Measurements from ENCODE around the gene LTA.
"Not testable (repeated sequence)": the region's sequence is repeated elsewhere in the genome, so short reads cannot be mapped to it uniquely, and the experiment has no call there.

The LTA gene

DNA sequence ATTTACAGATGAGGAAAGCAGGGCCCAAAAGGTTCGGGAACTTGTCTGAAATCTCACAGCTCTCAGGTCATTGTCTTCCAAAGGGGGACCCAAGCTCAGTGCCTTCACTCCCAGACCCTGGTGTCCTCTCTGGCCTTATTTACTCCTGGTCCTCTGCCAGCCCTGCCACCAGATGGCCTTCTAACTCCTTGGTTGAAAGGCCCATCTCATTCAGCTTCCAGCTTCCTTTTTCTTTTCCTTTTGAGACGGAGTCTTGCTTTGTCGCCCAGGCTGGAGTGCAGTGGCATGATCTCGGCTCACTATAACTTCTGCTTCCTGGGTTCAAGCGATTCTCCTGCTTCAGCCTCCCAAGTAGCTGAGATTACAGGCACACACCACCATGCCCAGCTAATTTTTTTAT lies 20.7 kb upstream of the LTA start:
- peak overlapping the region; percentile 21 for H3K4me3 Mint-ChIP-seq
- H3K27me3 Mint-ChIP-seq (ENCODE audit: low read depth); H3K9me3 Mint-ChIP-seq: not testable (repeated sequence)
- peak overlapping the region; percentile 41 for H3K27ac Mint-ChIP-seq
- peaks cover 33% of the 10 kb centered on the region for H3K4me1 Mint-ChIP-seq (ENCODE audit: low read depth)
- peaks cover 20% of the 10 kb centered on the region for H3K36me3 Mint-ChIP-seq (ENCODE audit: low read depth)

DNA sequence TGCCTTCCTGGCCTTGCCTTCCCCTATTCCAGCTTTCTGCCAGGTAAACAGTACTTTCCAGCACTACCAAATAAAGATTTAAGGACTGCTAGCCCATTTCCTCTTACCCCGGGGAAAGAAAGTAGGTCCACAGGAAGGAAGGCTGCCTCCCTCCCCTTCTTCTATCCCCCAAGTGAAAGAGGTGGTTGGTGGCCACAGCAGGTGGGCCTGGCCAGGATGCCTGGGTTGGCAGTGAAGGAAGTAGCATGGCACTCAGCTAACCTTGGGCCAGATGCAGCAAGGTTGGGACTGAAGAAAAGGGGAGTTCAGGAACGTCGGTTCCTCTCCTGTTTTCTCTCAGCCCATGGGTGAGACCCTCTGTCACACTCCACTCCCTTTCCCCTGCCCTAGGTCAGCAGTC lies 15.8 kb upstream of the LTA start:
- Mint-ChIP-seq H3K27me3 (ENCODE audit: low read depth) (peaks cover 8% of the 10 kb centered on the region), H3K9me3 (no peaks in the 10 kb centered on the region), H3K4me3 (no peak overlapping the region), H3K36me3 (ENCODE audit: low read depth) (peaks cover 30% of the 10 kb centered on the region), H3K27ac (no peak overlapping the region), H3K4me1 (ENCODE audit: low read depth) (peaks cover 45% of the 10 kb centered on the region)

DNA sequence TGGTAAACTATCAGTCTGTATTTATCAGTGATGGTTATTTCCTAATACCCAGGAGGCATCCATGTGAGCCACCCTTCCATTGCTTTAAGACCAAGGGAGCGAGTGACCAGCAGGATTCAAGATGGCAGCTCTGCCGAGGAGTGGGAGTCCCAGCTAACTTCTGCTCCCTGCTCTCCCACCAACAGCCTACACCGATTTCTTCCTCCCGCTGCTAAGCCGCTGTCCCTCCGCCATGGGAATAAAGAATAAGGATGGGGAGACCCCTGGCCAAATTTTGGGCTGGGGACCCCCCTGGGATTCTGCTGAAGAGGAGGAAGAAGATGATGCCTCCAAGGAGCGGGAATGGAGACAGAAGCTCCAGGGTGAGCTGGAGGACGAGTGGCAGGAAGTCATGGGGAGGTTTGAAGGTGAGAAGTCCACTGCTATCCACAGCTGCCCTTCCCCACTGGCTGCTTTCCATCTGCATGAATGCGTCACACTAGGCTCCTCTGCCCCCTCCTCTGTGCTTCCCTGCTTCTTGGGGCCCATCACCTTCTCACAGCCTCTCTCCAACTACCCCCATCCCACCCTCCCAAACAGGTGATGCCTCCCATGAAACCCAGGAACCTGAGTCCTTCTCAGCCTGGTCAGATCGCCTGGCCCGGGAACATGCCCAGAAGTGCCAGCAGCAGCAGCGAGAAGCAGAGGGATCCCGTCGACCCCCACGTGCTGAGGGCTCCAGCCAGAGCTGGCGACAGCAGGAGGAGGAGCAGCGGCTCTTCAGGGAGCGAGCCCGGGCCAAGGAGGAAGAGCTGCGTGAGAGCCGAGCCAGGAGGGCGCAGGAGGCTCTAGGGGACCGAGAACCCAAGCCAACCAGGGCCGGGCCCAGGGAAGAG lies 14.4 kb upstream of the LTA start:
- Mint-ChIP-seq H3K27ac (no peak overlapping the region), H3K9me3 (no peaks in the 10 kb centered on the region), H3K36me3 (ENCODE audit: low read depth) (peaks cover 33% of the 10 kb centered on the region), H3K27me3 (ENCODE audit: low read depth) (peaks cover 15% of the 10 kb centered on the region), H3K4me3 (no peak overlapping the region), H3K4me1 (ENCODE audit: low read depth) (peaks cover 50% of the 10 kb centered on the region)

DNA sequence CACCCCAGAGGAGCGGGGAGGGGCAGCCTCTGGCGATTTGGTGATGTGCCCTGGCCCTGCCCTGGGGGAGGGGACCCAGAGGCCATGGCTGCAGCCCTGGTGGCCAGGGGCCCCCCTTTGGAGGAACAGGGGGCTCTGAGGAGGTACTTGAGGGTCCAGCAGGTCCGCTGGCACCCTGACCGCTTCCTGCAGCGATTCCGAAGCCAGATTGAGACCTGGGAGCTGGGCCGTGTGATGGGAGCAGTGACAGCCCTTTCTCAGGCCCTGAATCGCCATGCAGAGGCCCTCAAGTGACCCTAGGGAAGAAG lies 13.8 kb upstream of the LTA start:
- H3K36me3 Mint-ChIP-seq (ENCODE audit: low read depth) = peaks cover 36% of the 10 kb centered on the region
- peaks cover 20% of the 10 kb centered on the region for H3K27me3 Mint-ChIP-seq (ENCODE audit: low read depth)
- H3K27ac Mint-ChIP-seq = no peak overlapping the region
- peaks cover 54% of the 10 kb centered on the region for H3K4me1 Mint-ChIP-seq (ENCODE audit: low read depth)
- no peaks in the 10 kb centered on the region for H3K9me3 Mint-ChIP-seq
- H3K4me3 Mint-ChIP-seq = peak overlapping the region; percentile 87

DNA sequence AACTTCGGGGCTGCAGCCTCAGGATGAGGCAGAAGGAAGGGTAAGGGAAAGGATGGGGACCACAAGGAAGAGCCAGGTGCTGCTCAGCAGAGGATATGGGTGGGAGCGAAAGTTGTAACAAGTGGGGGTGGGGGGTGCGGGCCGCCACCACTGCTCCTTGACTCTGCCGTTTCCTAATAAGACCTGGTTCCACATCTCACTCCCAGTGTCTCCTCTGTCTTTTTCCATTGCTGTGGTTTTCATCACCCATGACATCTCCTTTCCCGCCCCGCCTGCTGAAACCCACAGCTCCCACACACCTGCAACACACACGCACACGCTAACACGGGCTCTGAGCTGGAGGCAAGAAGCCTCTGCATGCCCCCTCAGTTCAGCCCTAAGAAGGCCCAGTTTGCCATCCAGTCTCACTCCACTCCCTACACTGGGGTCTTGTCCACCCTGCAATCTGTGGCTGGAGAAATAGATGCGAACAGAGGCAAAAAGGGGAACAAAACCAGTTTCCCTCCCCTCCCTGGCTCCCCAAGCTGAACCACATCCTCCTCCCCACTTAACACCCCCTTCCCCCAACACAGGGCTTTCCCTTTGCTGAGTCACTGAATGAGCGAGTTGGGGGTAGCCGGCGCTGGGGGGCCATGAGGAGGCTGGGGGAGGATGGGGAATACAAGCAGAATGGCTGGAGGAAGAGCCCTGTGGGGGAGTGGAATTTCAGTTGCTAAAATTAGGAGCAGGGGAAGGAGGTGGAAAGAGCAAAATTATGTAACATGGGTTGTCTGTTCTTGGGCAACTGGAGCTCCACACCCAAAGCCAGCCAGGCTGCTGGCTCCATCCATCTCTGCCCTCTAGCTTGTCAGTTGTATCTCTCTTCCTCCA lies 13.2 kb upstream of the LTA start:
- H3K9me3 Mint-ChIP-seq = no peaks in the 10 kb centered on the region
- peaks cover 23% of the 10 kb centered on the region for H3K27me3 Mint-ChIP-seq (ENCODE audit: low read depth)
- peak overlapping the region; percentile 87 for H3K4me3 Mint-ChIP-seq
- peaks cover 37% of the 10 kb centered on the region for H3K36me3 Mint-ChIP-seq (ENCODE audit: low read depth)
- peaks cover 56% of the 10 kb centered on the region for H3K4me1 Mint-ChIP-seq (ENCODE audit: low read depth)
- H3K27ac Mint-ChIP-seq = peak overlapping the region; percentile 93

DNA sequence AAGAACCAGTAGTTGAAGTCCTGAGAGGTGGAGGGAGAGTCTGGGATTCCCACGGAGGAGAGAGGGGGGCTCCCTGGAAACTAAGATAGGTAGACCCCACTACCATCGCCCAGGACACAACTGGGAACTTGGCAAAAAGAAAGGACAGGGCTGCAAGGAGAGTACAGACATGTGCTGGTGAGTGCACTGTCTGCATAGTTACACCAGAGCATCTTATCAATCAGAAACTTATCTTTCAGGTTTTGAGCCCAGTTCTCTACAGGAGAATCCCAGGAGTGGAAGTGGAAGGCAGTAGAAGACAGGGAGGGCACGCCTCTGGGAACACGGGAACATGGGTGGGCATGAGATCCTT lies 12.5 kb upstream of the LTA start:
- H3K27me3 Mint-ChIP-seq (ENCODE audit: low read depth) = peaks cover 26% of the 10 kb centered on the region
- H3K36me3 Mint-ChIP-seq (ENCODE audit: low read depth) = peaks cover 38% of the 10 kb centered on the region
- H3K27ac Mint-ChIP-seq = peak overlapping the region; percentile 93
- H3K4me1 Mint-ChIP-seq (ENCODE audit: low read depth) = peaks cover 56% of the 10 kb centered on the region
- no peaks in the 10 kb centered on the region for H3K9me3 Mint-ChIP-seq
- H3K4me3 Mint-ChIP-seq = peak overlapping the region; percentile 87

DNA sequence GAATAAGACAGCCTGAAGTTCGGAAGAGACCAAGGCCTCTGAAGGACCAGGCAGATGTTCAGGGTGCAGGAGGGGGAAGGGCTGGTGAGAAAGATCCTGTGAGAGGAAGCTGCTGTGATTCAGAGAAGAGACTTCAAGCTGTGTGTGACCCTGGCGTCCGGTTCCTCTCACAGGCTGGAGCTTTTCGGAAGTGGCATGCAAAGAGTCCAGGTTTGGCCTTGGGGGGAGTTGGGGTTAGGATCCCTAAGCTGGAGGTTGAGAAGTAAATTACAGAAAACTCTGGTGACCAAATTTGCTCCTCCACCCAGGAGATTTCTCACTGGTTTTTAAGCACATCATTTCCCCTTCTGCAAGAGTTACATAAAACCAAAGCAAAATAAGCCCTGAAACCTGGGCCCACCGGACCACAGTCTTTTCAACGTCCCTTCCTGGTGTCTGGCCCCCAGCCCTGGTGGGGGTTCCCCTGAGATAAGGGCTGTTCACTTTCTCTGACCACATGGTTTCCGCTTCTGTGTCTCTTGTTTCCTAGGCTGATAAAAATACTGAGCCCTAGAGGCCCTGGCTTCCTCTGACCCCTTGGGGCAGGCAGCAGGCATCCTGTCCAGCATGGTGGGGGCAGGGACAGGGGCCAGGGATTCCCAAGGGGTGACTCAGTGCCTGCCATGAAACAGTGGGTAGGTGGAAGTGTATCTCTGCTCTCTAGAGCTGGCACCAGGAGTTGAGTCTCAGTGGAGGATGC lies 12.0 kb upstream of the LTA start:
- Mint-ChIP-seq H3K27me3 (ENCODE audit: low read depth) (peaks cover 32% of the 10 kb centered on the region), H3K36me3 (ENCODE audit: low read depth) (peaks cover 40% of the 10 kb centered on the region), H3K27ac (peak overlapping the region; percentile 93), H3K9me3 (no peaks in the 10 kb centered on the region), H3K4me3 (peak overlapping the region; percentile 87), H3K4me1 (ENCODE audit: low read depth) (peaks cover 57% of the 10 kb centered on the region)

DNA sequence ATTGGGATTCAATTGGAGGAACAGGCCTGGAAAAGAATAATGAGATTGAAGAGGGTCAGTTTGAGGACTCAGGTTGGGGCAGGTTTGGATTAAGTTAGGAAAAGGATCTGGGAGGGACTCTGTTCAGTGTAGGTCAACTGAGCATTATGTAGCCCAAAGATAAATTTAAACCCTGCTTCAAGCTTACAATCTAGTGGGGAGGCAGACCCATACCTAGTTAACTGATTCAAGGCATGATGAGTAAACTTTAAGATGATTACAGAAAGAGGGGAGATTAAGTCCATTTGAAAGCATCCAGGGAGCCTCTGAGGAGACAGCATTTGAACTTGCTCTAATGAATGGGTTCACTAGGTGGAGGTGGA lies 11.4 kb upstream of the LTA start:
- peaks cover 57% of the 10 kb centered on the region for H3K4me1 Mint-ChIP-seq (ENCODE audit: low read depth)
- peak overlapping the region; percentile 93 for H3K27ac Mint-ChIP-seq
- peaks cover 42% of the 10 kb centered on the region for H3K36me3 Mint-ChIP-seq (ENCODE audit: low read depth)
- H3K4me3 Mint-ChIP-seq = peak overlapping the region; percentile 87
- H3K9me3 Mint-ChIP-seq = no peaks in the 10 kb centered on the region
- H3K27me3 Mint-ChIP-seq (ENCODE audit: low read depth) = peaks cover 37% of the 10 kb centered on the region

DNA sequence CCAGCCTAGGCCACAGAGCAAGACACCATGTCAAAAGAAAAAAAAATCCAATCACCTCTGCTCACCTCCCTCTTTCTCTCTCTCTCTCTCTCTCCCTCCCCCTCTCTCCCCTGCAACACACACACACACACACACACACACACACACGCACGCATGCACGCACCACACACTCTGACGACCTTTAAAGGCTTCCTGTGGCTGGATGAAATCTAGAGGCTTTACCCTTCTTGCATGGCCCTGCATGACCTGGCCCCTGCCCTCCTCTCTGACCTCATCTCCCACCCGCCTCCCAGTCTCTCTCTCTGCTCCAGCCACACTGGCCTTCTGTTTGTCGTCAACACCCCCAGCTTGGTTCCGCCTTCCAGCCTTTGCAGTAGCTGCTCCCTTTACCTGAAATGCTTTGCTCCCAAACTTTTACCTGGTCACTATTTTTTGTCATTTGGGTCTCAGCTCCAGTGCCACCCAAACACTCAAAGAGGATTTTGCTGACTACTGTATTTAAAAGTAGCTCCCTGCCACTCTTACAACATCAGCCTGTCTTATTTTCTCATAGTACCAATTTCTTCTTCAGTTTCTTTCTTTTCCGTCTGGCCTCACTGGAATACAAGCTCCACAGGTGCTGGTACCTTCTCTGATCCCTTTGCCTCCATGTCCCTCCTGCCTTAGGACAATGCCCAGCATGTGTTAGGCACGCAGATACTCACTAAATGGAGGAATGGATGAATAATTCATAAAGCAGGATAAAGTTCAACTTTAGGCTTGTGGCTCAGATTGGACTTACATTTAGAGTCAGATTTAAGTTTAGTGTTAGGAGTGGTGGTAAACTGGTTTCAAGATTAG lies 4.3 kb upstream of the LTA start:
- H3K36me3 Mint-ChIP-seq (ENCODE audit: low read depth) = peaks cover 16% of the 10 kb centered on the region
- H3K4me3 Mint-ChIP-seq = peak overlapping the region; percentile 41
- peaks cover 37% of the 10 kb centered on the region for H3K27me3 Mint-ChIP-seq (ENCODE audit: low read depth)
- no peaks in the 10 kb centered on the region for H3K9me3 Mint-ChIP-seq
- H3K27ac Mint-ChIP-seq = peak overlapping the region; percentile 67
- H3K4me1 Mint-ChIP-seq (ENCODE audit: low read depth) = peaks cover 53% of the 10 kb centered on the region

DNA sequence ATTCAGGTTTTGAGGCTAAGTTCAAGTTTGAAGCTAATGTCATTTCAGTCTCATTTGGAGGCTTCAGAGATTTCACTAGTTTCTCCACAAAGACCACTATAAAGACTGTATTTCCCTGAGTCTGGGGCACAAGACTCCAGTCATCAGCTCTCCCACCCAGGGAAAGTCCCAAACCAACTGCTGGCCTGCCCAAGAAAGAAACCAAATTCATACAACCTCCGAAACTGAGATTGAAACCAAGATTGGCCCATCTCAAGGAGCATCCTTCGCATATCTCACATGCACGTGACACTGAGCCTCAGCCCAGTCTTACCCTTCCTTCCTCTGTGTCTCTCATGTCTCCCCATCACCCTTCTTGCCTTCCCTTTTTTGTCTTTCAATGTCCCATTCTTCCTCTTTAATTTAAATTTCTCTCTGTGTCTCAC lies 3.5 kb upstream of the LTA start:
- H3K4me3 Mint-ChIP-seq = peak overlapping the region; percentile 41
- no peaks in the 10 kb centered on the region for H3K9me3 Mint-ChIP-seq
- H3K36me3 Mint-ChIP-seq (ENCODE audit: low read depth) = peaks cover 17% of the 10 kb centered on the region
- peaks cover 32% of the 10 kb centered on the region for H3K27me3 Mint-ChIP-seq (ENCODE audit: low read depth)
- peak overlapping the region; percentile 67 for H3K27ac Mint-ChIP-seq
- peaks cover 56% of the 10 kb centered on the region for H3K4me1 Mint-ChIP-seq (ENCODE audit: low read depth)

DNA sequence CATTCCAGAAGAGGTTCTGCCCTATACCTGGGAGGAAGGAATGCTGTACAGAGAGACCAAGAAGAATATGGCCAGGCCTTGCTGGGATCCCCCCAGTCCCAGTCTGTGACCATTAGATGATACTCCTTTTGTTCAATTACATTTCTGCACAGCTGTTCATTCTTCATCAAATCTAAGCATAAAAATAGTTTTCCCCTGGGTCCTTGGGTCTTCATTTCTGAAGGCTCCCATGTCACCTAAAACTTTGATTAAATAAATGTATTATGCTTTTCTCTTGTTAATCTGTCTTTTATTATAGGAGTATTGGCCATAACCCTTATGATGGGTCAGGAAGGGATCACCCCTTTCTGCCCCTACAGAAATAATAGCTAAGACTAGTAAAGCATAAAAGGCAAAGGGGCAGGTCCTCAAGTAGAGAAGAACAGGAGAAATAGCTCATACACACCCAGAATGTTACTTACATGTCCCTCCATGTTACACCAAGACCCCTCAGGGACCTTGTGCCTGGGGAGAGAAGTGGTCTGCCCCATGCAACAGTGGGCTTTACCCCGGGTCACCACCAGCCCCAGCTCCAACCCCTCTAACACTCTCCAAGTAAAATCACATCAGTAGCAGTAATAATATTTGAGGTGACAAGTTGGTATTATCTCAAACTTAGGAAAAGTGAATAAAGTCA lies 2.1 kb upstream of the LTA start:
- no peak overlapping the region for H3K4me3 Mint-ChIP-seq
- H3K9me3 Mint-ChIP-seq = no peaks in the 10 kb centered on the region
- no peak overlapping the region for H3K27ac Mint-ChIP-seq
- peaks cover 12% of the 10 kb centered on the region for H3K36me3 Mint-ChIP-seq (ENCODE audit: low read depth)
- peaks cover 22% of the 10 kb centered on the region for H3K27me3 Mint-ChIP-seq (ENCODE audit: low read depth)
- H3K4me1 Mint-ChIP-seq (ENCODE audit: low read depth) = peaks cover 63% of the 10 kb centered on the region

DNA sequence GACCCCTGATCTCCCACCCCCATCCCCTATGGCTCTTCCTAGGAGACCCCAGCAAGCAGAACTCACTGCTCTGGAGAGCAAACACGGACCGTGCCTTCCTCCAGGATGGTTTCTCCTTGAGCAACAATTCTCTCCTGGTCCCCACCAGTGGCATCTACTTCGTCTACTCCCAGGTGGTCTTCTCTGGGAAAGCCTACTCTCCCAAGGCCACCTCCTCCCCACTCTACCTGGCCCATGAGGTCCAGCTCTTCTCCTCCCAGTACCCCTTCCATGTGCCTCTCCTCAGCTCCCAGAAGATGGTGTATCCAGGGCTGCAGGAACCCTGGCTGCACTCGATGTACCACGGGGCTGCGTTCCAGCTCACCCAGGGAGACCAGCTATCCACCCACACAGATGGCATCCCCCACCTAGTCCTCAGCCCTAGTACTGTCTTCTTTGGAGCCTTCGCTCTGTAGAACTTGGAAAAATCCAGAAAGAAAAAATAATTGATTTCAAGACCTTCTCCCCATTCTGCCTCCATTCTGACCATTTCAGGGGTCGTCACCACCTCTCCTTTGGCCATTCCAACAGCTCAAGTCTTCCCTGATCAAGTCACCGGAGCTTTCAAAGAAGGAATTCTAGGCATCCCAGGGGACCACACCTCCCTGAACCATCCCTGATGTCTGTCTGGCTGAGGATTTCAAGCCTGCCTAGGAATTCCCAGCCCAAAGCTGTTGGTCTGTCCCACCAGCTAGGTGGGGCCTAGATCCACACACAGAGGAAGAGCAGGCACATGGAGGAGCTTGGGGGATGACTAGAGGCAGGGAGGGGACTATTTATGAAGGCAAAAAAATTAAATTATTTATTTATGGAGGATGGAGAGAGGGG lies 1.4 kb downstream of the LTA start:
- Mint-ChIP-seq H3K36me3 (ENCODE audit: low read depth) (peaks cover 37% of the 10 kb centered on the region), H3K27me3 (ENCODE audit: low read depth) (peaks cover 4% of the 10 kb centered on the region), H3K27ac (peak overlapping the region; percentile 99), H3K4me1 (ENCODE audit: low read depth) (peaks cover 75% of the 10 kb centered on the region), H3K4me3 (peak overlapping the region; percentile 97), H3K9me3 (no peaks in the 10 kb centered on the region)
